Stimulated activated CD4-positive, alpha-beta T cell treated with anti-CD3 and anti-CD28 coated beads, Interleukin-1b, Interleukin-23, amount 100 ng/mL, for 48 hours (primary cell): ENCODE measurements around the gene LUZP2.

ENCODE experiments used
- DNase-seq: peaks from one replicate; pipeline ENCODE4 v3.0.0-alpha.2; 2020

LUZP2 gene

DNA sequence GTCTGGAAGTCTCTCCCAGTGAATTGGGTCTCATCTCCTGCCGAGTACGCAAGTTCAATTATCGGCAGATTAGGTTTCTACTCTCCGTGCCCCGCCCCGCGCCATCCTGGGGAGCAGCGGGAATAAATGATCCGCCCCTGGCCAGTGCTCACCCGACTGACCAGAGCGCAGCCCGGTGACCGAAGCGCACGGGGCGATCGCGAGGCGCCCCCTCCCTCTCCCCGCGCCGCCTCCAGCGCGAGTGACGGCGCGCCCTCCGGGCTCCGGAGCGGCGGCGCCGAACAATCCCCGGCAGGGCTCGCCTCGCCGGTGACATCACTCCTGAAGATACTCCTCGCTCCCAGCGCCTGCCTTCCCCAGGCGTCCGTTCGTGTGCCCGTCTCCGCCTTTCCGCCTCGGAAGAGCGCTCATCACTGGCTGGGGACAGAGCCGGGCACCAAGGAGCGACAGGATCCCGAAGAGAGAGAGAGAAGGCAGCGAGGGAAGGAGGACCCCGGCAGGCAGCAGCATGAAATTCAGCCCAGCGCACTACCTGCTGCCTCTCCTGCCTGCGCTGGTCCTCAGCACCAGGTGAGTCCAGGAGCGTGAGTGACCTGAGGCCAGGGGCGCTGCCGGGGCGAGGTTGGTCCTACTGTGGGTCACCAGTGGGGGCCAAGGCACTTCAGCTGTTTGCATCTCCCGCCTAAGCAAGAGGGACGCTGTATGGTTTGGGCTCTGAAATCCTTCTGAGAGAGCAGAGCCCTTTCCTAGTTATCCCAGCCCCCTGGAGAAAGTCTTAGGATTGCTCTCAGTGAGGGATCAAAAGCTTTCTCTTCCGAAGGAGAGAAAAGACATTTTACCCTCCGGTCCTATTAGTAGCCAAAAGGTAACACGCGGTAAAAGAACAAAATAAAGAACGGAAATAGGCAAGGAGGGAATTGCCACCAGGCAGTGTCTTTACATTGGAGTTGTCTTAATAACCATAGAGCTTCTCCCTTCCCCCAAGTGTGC lies at the start of gene LUZP2:
Gene LUZP2, plus strand, starts transcription at position 318 of the 990 bp plus-strand sequence.
- DNase-seq: no peak

DNA sequence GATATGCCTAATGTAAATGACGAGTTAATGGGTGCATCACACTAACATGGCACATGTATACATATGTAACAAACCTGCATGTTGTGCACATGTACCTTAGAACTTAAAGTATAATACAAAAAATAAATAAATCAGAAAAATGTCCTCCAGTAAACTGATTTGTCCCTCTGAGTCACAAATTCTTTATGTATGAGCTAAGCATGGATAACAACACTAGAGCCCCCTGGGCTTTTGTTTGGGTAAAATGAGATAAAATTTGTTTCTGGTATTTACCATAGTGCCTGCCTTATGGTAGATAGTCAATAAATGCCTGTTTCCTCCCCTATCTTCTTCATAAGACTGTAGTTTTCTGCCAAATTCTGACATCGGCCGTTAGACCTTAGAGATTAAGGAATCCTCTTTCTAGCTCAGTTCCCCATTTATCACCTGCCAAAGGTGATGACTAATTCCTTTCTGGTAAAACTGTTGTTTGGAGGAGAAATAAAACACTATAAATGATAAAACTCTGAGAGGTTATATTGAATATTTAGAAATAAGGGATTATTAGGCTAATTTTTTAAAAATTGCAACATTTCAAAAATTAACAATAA lies 43.6 kb upstream of the LUZP2 start:
- no peak for DNase-seq

DNA sequence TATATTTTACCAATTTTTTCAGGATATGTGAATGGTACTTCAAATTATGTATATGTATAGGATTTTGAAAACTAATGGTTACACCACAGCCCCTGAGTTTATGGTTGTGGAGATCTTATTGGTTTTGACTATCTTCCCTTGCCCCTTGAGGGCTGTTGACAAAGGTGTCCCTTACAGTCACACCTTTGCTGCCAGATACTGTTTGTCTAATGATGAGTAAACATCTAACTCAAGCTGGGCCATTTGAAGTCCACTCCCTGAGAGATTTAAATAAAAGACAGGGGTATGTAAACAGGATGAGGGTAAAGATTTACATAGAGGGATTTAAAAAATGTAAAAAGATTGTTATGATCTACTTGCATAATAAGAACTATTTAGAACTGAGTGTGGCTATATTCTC lies 38.9 kb upstream of the LUZP2 start:
- DNase-seq: no peak

DNA sequence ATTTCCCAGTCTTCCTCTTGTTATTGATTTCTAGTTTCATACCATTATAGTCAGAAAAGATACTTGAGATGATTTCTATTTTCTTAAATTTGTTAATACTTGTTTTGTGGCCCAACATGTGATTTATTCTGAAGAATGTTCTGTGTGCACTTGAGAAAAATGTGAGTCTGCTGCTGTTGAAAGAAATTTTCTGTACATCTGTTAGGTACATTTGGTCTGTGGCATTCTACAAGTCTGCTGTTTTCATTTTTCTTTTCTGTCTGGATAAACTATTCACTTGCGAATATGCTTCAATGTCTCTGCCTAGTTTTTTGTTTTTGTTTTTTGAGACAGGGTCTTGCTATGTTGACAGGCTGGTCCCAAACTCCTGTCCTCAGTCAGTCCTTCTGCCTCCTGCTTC lies 26.4 kb upstream of the LUZP2 start:
- DNase-seq: no peak

DNA sequence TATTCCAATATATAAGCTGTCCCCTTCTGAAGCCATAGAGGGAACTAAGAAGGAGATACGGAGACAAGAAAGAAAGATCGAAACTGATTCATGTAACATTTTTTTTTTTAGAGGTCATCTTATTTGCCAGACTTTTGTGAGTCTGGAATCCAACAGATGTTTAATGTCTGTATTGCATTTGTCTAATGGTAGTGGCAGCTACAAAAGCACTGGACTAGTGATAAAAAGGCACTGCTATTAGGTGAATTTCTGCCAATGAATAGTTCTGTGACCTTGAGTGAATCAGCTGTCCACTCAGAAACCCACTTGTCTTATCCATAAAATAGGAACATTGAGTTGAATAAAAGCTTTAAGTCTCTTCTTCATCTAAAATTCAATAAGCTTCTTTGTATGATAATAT lies 25.8 kb upstream of the LUZP2 start:
- DNase-seq: no peak

DNA sequence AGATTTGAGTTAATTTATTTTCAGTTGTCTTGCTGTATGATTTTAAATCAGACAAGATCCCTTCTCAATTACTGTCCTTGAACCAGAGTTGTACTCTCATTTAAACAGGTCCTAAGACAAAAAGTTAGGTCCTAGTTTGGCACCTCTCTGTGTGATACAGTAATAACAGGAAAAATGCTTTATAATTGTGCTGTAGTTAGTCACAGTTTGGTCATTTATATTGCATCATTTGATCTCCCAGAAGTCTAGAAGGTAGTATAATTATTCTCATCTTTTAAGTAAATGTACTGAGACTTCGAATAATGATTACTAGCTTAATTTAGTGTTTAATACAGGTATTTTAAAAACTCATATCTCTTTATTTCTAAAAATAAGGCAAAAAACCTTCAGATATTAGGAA lies 18.1 kb upstream of the LUZP2 start:
- DNase-seq: no peak

DNA sequence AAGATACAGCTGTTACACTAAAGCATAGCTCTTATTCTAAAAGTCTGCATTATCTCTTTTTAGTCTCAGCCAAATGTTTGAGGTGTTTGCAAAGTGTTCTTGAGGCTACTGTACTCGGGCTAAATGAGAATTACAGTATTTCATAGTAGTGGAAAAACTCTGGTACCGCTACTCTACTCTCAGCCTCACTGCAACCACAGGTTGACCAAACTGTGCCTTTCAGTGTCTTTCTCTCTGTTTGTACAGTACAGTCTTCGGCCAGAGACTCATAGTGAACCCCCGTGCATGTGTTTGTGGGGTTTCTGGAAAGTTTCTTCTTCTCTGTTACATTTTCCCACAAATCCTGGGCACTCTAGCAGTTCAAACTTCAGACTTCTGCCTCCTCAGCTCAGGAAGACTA lies 7.4 kb upstream of the LUZP2 start:
- no peak for DNase-seq

DNA sequence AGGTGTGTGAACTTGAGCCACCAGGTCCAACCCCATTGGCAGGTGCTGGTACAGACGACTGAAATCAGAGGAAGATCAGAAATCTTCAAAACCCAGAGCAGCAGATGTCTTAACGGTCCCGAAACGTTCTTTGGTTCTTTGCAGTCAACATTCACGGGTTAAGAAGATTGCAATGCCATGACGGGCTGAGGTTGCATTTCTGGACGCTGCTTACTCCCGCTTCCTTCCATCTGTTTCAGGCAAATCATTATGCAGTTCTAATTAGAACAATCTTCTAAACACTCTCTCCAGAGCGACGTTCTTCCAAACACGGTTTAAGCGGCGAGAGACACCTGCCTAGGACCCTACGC lies 492 bp upstream of the LUZP2 start:
- DNase-seq: no peak

DNA sequence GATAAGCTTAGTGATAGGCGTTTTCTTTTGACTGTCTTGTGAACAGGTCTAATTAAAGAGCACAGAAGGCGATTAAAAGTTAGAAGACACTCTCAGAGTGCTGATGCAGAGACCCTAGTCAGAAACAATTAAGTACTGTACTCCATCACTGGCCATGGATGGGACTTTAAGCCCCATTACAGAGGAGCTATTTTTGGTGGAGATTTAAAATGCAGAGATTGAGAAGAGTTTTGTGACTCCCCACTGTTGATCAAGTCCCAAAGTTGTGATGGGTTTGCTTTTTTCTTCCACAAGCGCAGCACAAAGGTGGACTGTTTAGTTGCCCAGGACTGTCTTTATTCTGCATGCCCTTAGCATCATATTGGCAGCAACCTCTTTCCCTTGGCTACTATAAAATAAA lies 978 bp downstream of the LUZP2 start:
- no peak for DNase-seq

DNA sequence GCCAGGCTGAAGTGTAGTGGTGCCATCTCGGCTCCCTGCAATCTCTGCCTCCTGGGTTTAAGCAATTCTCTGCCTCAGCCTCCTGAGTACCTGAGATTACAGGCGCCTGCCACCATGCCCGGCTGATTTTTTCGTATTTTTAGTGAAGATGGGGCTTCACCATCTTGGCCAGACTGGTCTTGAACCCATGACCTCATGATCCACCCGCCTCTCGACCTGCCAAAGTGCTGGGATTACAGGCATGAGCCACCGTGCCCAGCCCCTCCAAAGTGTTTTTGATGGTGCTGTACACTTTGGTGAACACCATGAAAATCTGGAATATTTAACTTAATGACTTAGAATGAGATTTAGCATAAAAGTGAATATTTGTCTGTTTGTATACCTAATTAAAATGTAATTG lies 5.6 kb downstream of the LUZP2 start:
- no peak for DNase-seq

DNA sequence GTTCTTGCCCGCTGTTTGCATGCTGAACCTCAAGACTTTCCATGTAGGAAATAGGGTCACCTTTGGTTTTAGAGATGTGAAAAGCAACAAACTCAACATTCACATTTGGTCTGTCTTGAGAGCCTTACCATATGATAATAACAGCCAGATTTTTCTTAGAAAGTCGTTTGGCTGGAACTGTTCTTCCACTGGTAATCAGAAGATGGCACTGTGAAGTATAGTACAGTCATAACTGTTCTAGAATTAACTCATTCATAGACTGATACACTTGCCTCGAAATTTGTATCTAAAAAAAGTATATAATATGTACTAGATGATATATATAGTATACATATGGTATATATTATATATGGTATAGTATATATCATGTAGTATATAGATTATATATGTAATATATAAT lies 12.3 kb downstream of the LUZP2 start:
- no peak for DNase-seq

DNA sequence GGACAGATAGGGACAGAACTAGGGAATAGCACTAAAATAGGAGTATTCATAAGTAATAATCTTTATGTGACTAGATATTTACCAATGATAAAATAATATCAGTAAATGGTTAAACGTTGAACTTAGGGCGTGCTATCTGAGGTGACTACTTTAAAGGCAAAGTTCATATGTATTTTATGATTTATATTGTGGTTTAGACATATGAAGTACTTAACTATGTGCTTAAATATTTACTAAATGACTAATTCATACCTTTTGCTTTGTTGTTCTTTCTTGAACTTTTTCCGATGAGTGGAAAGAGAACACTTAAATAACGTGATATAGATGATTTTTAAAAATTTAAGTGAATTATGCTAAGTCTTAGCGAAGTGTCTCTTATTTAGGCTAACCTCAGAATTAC lies 14.7 kb downstream of the LUZP2 start:
- DNase-seq: no peak

DNA sequence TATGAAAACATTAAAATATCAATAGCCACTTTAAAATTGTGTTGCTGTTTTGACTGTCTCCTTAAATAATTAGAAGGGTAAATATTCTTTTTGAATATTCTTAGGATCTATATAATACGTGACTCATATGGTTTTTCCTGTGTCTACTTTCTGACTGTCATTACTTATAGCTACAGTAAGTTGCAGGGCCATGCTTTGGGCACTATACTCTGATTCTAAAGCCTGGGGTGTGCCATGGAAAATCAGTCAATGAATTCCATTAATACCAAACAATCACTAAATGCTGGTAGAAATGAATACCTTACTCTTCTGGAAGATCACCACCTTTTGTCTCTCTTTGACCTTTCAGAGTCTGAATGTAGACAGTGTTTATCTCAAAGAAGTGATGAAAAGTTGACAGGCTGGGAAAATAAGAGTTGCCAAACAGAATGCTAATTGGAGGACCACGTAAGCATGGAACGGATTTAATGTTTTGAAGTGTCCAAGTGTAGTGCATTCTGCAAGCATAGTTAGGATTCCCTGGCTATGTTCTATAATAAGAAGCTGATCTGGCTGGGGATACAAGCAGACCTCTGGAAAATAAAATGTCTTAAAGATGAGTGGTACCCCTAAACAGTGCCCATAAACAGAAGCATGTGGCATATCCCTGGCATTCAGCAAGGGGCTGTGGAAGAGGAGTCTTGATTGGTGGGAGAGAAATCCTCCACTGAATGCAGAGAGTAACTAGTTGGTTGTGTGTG lies 16.8 kb downstream of the LUZP2 start:
- no peak for DNase-seq

DNA sequence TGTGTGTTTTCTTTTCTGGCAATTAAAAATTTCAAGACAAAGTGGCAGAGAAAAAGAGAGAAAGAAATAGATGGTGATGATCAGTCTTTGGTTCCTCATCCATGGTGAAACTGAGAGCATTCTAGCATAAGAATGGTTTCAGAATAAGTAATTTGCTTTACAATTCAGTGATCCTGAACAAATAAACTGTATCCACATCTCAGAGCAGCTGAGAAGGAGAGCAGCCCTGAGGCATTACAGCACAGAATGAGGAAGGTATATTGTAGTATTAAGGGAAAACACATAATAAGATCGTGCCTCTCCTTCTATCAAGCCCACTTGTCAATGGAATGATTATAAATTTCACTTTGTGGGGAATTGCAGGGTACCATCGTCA lies 17.4 kb downstream of the LUZP2 start:
- no peak for DNase-seq

DNA sequence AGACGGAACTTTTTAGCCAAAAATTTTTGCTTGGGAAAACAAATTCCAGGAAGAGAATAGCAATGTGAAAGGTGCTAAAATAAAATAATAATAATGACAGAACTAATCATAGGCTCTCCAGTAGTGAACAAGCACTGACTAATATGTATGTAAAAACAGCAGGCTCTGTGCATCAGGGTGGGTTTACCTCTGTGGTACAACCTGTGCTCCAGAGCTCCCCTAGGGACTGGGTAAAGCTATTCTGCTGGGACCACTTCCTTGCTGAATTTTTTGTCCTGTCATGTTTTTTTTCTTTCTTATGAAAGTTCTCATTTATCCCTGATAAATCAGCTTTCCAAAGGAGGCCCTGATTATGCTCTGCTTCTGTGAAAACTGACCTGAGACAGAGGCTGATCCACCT lies 18.8 kb downstream of the LUZP2 start:
- DNase-seq: no peak

DNA sequence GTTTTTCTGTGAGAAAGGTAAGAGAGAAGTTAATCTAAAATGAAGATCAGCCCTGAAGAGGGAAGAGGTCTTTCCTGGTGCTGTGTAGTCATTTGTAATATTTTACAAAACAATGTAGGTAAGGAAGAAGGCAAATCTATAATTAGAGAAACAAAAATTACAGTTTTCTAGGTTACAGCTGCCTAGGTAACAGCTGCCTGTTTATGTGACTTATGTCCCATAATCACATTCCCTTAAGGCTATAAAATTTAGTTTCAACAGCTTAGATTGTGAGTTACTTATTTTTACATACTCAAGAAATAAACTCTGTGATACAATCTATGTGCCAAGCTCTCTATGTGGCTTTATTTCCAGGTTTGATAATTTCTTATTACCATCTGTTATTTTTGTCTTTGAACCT lies 19.8 kb downstream of the LUZP2 start:
- DNase-seq: no peak

DNA sequence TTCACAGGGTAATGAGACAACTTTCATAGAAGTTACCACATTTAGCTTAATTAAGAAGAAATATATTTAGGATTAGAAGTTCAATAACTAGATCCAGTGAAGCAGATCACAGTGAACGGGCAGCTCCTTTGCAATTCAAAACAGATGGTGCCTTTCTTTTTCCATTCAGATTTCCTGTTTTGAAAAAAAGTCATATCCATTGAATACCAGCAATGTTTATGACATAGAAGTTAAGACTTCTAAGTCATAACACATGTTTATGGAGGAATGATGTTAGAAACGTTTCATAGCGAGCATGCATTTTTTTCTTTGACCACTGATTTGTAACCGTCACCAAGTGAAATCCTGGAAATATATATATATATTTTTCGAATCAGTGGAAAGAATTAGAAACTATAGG lies 24.7 kb downstream of the LUZP2 start:
- DNase-seq: no peak

DNA sequence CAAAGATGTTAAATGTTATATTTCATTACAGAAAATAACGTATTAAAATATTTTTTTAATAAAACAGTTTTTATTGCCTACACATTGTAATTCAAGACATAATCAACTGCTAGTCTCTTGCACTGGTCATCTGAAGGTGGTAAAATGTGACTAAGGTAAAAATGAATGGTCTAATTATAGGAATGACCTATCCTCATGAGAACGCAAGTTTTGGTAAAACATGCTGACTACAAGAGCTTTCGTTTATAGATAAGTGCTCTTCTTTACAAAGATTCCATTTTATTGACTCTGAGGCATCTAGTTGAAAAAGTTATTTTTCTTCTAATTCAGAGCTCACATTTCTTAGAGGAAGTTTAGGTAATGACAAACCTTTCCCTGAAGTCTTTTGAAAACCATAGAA lies 27.3 kb downstream of the LUZP2 start:
- no peak for DNase-seq

DNA sequence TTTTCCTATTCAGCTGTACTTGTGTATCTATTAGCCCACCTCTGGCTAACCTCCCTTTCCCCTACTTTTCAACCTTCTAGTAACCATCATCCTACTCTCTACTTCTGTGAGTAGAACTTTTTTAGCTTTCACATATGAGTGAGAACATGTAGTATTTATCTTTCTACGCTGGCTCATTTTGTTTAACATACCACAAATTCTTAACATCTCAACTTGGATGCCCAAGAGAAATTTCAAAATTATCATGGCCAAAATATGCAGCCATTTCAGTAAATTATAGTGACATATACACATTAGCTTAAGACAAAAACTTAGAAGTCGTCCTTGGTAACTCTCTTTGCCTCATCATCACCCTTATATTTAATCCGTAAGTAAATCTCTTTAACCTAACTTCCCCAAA lies 34.7 kb downstream of the LUZP2 start:
- no peak for DNase-seq

DNA sequence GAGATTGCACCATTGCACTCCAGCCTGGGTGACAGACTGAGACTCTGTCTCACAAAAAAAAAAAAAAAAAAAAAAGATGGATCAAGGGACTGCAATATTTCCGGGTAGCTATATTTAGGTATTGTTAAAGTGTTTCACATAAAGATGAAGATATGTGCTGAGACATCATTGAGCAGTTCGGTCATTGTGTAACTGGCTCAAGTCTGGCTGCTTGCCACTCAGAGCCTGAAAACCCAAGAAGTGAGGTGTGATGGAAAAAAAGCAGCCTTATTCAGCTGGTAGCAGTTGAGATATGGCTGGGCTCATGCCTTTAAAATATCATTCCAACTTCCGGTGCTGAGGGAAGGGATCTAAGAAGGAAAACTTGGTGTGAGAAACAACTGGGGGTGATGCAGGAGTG lies 46.9 kb downstream of the LUZP2 start:
- DNase-seq: no peak

DNA sequence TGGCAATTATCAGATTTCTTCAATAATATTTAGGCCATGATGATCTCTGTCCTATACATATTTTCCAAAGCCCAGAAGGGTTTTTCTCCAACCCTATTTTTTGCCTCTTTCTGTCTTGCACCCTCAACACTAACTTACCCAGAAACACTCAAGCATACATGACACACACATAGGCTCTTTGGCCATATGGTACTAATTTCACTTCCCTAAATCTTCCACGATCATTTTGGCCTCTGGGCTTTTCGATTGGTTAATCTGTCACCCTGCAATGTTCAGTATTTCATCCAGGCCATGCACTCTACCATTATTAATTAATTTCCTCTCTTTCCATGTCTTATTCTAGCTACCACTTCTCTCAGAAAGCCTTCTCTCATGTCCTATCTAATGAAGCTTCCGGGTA lies 59.8 kb downstream of the LUZP2 start:
- DNase-seq: no peak

DNA sequence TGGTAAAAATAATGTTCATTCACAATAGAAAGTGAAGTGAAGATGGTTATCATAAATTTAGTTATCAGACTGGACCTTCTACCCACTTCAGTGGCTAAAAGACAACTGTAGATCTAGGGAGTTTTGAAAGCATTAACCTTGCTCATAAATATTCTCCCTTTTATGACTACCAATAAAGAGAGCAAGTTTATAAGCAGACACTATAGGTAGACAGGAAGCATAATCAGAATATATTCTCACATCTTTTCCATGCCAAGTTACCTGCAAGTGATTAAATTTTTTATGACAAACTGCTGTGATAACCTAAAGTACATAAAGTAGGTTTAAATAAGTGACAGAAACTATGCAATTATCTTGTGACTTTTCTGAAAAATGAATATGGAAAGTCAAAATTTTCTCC lies 62.5 kb downstream of the LUZP2 start:
- no peak for DNase-seq

DNA sequence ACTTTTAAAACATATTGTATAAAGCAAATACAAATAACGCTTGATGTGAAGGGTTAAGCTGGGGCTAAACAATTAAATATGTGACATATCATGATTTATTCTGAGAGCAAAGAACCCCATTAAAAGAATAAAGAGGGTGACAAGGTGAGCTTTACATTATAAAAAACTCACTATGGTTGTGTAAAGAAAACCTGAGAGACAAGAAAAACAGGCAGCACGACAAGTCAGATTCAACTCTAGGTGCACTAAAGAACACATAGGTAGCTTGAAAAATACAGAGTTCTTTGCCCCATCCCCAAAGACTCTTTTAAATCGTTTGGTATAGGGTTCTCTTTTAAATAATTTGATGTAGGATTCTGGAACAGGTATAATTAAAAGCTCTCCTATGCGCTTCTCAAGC lies 63.5 kb downstream of the LUZP2 start:
- DNase-seq: no peak

DNA sequence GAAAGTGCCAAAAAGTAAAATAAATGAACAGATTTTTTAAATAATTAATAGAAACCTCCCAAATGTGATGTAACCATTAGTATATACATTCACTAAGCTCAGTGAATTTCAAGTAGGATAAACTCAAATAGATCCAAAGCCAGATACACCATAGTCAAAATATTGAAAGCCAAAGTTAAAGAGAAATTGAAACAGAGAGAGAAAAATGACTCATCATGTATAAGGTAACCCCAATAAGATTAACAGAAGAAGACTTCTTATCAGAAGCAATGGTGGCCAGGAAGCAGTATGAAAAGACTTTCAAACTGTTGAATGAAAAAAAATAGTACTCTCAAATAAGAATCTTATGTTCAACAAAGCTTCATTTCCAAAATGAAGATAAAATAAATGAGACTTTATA lies 70.5 kb downstream of the LUZP2 start:
- DNase-seq: no peak
